ENCODE data around the gene BCL7B. TPM values are rescaled to one million over a fixed set of nuclear protein-coding genes. Genes with fewer than 3 reads are reported as not detected.
"Not testable (repeated sequence)": the region's sequence is repeated elsewhere in the genome, so short reads cannot be mapped to it uniquely, and the experiment has no call there.

Gene BCL7B
- total RNA-seq, 1 experiment from 2014 or later = 57.5 TPM

DNA sequence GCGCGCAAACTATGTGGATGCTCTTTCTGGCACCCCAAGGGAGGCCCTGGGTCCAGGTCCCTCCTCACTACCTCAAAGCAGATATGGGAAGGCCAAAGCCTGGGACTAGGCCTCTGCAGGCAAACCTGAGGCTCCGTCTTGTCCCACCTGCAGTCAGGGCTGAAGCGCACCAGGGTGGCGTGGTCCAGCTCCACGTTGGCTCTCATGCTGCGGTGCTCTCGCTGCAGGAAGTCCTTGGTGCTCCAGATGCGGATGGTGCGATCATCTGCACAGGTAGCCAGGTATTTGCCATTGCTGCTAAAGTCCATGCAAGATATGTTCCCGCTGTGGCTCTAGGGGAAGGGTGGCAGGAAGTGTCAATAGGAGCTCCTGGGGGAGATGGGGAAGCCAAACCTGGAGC lies 16.3 kb upstream of the BCL7B start:
- DNase-seq (ENCODE audit: low spot score) = no peak
- in situ Hi-C loops (cut with HindIII; ENCODE audit: low sequenced_read_pairs) = no loop called here

DNA sequence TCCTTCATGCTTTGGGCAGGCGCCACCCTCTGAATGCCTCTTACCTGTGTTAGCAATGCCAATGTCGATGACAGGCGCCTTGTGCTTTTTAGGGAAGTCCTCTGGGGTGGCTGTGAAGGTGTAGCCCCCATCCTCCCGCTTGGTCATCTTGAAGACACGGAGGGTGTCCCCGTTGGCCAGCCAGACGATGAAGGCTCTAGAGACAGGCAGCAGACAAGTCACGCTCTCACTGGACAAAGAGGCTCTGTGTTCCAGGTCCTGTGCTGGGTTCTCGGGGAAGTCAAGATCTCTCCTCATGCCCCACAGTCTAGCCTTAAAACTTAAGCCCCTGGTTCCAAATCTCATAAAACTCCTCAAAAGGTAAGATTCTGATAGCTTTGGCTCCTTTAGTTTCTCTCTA lies 15.8 kb upstream of the BCL7B start:
- in situ Hi-C loops (cut with HindIII; ENCODE audit: low sequenced_read_pairs) = no loop called here
- DNase-seq (ENCODE audit: low spot score) = no peak

DNA sequence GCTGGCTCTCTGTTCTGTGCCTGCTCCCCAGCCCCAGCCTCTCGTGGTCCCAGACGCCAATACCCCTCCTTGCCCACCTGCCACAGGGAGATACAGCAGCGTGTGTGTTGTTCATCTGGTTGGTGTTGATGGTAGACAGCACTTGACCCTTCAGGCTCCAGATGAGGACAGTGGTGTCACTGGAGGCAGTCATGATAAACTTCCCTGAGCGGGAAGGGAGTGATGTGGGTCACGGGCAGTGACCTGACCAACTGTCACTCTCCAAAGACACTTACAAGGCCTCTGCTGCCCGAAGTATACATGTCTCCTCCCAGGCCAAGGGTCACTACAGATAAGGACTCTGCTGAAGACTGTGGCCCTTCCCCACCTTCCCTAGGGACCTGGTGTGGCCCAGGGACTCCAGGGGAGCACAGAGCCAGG lies 15.3 kb upstream of the BCL7B start:
- in situ Hi-C loops (cut with HindIII; ENCODE audit: low sequenced_read_pairs) = no loop called here
- DNase-seq (ENCODE audit: low spot score) = no peak

DNA sequence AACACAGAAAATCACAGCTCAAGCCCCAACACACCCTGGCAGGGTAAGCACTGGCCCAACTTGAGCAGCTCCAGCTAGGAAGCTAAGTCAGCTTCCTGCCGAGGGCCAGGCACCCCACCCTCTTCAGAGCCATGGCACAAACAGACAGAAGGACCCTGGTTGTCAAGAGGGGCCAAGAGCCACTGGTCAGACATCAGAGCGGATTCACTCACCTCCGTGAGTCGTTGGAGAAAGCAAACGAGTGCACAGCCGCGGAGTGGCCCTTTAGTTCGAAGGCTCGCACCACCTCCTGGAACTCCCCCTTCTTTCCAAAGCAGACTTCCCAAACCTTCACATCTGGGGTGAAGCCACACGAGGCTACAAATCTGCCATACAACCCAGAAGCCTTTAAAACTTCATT lies 13.5 kb upstream of the BCL7B start:
- DNase-seq (ENCODE audit: low spot score) = no peak
- in situ Hi-C loops (cut with HindIII; ENCODE audit: low sequenced_read_pairs) = no loop called here

DNA sequence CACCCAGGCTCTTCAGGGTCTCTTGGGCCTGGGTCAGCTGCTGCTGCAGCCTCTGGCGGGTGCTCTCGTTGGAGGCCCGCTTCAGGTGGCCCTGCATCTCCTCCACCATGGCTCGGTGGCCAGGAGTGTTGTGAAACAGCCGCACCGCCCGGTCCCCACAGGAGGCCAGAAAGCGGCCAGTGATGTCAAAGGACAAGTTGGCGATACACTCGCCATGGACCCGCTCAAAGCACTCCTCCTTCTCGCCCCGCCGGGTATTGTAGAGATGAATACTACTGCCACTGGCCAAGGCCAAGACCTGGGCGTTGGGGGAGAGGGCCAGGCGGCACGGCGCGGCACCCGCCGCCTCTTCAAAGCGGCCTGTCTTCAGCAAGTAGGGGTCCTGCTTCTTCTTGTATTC lies 13.0 kb upstream of the BCL7B start:
- in situ Hi-C loops (cut with HindIII; ENCODE audit: low sequenced_read_pairs) = no loop called here
- DNase-seq (ENCODE audit: low spot score) = no peak

DNA sequence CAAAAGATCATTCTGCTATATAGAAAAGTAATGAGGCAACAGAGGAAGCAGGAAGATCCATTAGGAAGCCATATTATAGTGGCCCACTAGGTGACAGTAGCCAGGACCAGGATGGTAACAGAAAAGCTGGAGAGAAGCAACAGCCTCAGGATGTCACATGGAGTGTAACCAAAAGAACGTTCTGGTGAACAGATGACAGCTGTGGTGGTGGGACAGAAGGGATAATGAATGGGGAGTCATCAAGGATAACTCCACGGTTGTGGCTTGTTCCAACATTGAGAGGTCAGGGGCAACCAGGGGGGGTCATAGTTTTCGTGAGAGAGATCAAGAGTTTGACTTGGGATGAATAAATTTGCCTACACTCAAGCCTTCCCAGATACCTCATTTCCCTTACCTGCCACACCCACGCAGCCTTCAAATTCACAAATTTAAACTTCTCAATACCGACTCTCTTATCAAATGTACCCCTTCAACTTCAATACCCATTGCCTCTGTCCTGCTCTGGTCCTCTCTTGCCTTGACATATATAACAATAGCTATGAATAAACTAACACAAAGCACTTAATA lies 11.6 kb upstream of the BCL7B start:
- in situ Hi-C loops (cut with HindIII; ENCODE audit: low sequenced_read_pairs) = no loop called here
- DNase-seq (ENCODE audit: low spot score) = no peak

DNA sequence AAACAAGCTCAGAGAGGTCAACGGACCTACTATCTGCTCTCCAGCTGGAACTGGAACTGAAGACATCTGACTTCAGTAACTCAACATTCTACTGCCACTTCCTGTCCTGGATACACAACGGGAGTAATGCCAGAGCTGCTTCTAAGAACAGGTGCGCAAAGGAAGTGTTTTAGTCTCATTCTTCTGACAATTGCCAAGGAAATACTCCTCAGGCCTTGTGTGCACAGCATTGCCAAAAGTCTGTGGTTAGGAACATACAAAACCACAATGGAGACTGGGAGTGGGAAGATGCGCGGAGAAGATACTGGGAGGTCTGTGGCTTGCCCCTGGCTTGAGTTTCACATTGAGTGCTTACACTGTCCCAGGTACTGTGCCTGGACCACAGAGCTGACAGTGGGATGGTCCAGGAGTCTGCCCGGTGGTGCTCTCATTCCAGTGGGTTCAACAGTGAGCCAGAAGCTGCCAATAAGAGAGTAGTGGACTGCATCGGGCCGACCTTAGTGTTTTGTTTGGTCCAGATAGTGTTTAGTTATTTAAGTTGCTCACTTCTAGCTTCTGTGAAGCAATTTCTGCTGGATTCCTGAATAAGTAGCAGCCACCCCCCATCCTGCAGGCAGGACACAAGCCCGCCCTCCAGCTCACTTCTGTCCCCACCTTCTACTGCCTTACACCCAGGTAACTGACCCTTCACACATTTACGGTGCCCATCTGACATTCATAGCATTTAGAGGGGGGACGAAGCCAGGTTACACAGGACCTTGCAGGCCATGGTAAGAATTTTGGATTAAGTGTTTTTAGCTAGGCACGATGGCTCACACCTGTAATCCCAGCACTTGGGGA lies 10.6 kb upstream of the BCL7B start:
- in situ Hi-C loops (cut with HindIII; ENCODE audit: low sequenced_read_pairs) = no loop called here
- DNase-seq (ENCODE audit: low spot score) = no peak

DNA sequence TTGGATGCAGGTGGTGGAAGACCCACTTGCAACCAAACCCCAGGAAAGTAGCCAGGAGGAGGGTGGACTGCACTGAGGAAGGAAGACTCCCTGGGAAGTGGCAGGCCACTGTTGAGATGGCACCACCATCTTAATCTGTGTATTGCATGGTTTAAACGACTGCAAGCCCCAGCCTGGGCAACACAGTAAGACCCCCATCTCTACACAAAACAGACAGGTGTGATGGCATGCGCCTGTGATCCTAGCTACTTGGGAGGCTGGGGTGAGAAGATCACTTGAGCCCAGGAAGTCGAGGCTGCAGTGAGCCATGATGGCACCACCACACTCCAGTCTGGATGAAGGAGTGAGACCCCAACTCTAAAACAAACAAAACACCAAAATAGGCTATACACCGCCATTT lies 9.7 kb upstream of the BCL7B start:
- DNase-seq (ENCODE audit: low spot score) = no peak
- in situ Hi-C loops (cut with HindIII; ENCODE audit: low sequenced_read_pairs) = no loop called here

DNA sequence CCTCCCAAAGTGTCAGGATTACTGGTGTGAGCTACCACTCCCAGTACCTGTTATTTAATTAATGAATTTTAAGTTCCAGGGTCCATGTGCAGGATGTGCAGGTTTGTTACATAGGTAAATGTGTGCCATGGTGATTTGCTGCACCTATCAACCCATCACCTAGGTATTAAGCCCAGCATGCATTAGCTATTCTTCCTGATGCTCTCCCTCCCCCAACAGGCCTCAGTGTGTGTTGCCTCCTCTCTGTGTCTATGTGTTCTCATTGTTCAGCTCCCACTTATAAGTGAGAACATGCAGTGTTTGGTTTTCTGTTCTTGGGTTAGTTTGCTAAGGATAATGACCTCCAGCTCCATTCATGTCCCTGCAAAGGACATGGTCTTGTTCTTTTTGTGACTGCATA lies 8.9 kb upstream of the BCL7B start:
- DNase-seq (ENCODE audit: low spot score); in situ Hi-C loops (cut with HindIII; ENCODE audit: low sequenced_read_pairs): not testable (repeated sequence)

DNA sequence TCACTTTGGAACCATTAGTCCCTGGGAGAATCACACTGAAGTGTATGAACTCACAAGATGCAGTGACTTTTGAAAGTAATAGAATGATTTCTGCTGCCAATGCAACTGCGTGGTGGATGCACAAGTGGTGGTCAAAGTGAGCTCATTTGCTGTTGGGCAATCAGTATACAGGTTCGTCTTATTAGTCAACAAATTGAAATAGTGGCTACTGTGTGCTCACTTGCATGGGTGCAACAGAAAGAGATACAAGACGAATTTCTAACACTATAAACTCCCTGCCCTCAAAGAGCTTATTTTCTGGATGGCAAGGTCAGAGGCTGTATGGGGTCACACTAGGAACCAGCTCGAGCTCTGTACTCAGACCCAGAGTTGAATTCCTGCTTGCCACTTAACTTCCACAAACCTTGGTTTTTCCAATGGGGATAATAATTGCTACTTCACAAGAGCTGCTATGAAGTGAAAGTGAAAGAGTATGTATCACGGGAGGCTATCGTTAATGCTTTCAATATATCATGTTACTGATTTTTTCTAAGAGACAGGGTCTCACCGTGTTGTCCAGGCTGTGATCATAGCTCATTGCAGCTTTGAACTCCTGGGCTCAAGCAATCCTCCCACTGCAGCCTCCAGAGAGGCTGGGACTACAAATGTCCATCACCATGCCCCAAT lies 8.3 kb upstream of the BCL7B start:
- DNase-seq (ENCODE audit: low spot score) = no peak
- in situ Hi-C loops (cut with HindIII; ENCODE audit: low sequenced_read_pairs) = no loop called here

DNA sequence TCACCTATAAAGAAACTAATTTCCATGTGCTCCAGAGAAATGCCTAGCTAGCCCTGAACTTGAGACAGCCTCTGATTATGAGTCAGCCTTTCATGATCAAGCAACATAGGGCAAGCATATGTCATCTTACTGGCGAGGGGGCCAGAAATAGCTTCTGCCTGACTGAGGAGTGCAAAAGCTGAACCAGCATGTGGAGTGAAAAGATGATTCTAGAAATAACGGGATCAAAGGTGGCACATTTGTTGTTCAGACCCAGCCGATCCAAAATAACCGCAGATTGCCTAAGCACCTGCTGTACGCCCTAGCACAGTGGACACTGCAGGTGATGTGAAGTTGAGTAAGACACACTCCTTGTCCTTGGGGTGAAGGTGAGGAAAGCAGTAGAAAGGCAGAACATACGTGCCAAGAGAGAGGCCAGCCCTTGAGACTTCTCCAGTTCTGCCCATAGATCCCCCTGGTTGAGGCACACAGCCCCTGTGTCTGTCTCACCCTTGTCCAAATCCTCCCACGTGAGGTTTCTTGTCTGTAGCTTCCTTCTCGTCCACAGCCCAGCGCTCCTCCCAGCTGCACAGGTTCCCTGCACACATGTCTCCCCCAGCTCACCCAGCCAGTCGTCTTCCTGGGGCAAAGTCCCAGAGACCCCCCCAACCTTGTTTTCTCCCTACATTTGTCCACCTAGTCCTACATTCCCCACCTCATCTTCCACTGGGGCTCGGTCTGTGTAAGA lies 2.8 kb upstream of the BCL7B start:
- in situ Hi-C loops (cut with HindIII; ENCODE audit: low sequenced_read_pairs) = no loop called here

DNA sequence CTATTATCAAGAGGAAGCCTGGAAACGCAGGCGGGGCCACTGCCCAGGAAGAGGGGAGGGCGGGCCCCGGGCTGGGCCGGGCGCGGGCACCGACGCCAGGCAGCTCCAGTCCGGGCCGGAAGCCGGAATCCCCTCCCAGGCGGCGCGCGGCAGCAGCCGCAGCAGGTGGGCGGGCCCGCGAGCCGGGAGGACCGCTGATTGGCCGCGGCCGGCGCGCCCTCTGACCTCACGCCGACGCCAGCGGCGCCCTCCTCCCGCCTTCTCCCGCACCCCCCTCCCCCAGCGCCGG lies 438 bp downstream of the BCL7B start:
- peak; percentile 88 for DNase-seq (ENCODE audit: low spot score)
- in situ Hi-C loops (cut with HindIII; ENCODE audit: low sequenced_read_pairs) = no loop called here

More for the DNA sequence above, 2.8 kb upstream of the BCL7B start:
- peak; percentile 24 for DNase-seq (ENCODE audit: low spot score)

DNA sequence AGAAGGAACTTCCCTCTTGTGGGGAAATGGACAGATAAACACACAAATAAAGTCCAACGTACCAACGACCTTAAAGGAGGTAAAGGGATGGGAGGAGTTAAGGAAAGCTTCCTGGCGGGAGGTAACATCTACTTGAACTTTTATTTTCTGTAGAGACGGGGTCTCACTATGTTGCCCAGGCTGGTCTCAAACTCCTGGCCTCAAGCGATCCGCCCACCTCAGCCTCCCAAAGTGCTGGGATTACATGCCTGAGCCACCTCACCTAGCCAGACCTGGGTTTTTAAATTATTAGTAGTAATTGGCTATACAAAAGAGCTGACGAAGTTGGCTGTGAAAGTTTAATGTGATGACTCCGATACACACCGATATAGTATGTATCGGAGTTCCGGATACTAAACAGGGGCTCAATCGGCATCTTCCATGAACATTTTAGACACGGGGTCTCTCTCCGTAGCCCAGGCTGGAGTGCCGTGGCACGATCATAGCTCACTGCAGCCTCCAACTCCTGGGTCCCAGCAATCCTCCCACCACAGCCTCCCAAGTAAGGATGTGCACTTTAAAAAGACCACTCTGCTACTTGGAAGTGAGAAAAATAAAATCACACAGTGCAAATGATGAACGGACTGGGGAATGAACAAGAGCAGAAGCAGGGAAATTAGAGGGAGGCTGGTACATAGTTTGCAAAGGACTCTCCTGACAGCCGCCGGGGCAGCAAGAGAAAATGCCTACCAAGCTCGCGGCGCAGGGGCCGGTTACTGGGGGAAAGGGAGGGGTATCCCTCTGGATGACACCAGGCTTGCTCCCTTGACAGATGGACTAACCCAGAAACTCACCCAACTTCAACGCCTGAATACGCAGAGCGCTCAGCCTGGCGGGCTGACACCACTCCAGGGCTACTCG lies 1.0 kb downstream of the BCL7B start:
- in situ Hi-C loops (cut with HindIII; ENCODE audit: low sequenced_read_pairs) = no loop called here
- peak; percentile 8 for DNase-seq (ENCODE audit: low spot score)

DNA sequence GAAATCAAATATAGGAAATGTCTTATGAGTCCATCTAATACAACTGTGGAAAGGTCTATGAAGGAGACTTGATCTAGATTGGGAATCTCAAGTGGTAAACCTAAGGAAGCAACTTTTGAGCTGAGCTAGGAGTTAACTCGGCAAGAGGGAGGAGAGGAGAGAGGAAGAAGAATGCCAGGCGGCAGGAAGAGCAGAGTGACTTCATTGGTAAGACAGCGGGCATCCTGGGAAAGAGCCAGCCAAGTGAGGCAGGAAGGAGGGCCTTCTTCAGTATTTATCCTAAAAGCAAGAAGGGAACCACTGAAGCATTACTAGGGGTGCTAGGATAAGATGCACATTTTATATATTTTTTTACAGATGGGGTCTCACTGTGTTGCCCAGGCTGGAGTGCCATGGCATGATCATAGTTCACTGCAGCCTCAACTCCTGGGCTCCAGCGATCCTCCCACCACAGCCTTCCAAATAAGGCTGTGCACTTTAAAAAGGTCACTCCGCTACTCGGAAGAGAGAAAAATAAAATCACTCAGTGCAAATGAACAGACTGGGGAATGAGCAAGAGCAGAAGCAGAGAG lies 2.0 kb downstream of the BCL7B start:
- DNase-seq (ENCODE audit: low spot score) = peak; percentile 8

DNA sequence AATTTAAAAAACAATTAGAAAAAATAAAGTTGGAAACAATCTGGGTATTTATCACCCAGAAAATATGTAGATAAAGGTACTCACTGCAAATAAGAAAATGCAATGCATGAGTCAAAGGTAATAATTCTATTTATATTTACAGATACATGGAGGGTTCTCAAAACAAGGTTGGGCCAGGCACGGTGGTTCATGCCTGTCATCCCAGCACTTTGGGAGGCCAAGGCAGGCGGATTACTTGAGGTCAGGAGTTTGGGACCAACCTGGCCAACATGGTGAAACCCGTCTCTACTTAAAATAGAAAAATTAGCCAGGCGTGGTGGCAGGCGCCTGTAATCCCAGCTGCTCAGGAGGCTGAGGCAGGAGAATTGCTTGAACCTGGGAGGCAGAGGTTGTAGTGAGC lies 7.4 kb downstream of the BCL7B start:
- DNase-seq (ENCODE audit: low spot score); in situ Hi-C loops (cut with HindIII; ENCODE audit: low sequenced_read_pairs): not testable (repeated sequence)

More for the DNA sequence above, 2.0 kb downstream of the BCL7B start:
- in situ Hi-C loops (cut with HindIII; ENCODE audit: low sequenced_read_pairs) = no loop called here

DNA sequence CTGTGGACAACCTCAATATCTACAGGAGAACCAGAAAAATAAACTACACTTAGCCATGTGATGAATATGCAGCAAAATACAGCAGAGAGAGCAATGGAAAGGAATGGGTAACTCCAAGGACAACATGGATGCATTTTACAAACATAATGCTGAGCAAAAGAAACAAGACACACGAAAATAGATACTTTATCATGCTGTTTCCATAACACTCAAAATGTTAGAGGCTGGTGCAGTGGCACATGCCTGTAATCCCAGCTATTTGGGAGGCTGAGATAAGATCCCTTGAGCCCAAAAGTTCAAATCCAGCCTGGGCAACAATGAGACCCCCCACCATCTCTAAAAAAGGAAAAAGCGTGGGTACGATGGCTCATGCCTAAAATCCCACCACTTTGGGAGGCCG lies 8.3 kb downstream of the BCL7B start:
- no peak for DNase-seq (ENCODE audit: low spot score)
- in situ Hi-C loops (cut with HindIII; ENCODE audit: low sequenced_read_pairs) = no loop called here

DNA sequence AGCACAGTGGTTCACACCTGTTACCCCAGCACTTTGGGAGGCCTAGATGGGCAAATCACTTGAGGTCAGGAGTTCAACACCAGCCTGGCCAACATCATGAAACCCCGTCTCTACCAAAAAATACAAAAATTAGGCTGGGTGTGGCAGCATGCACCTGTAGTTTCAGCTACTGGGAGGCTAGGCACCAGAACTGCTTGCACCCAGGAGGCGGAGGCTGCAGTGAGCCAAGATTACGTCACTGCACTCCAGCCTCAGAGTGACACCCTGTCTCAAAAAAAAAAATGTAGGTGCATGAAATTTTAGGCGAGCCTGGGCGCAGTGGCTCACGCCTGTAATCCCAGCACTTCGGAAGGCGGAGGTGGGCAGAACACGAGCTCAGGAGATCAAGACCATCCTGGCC lies 9.6 kb downstream of the BCL7B start:
- in situ Hi-C loops (cut with HindIII; ENCODE audit: low sequenced_read_pairs) = no loop called here
- DNase-seq (ENCODE audit: low spot score) = no peak

DNA sequence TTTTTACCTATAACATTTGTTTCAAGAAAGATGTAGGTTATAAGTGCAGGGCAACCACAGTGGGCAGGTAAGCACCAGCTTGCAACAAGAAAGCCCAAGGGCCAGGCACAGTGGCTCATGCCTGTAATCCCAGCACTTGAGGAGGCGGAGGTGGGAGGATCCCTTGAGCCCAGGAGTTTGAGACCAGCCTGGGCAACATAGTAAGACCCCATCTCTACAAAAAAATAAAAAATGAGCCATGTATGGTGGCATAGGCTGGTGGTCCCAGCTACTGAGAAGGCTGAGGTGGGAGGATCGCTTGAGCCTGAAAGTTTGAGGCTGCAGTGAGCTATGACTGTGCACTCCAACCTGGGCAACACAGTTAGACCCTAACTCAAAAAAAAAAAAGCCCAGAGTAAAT lies 12.8 kb downstream of the BCL7B start:
- in situ Hi-C loops (cut with HindIII; ENCODE audit: low sequenced_read_pairs) = no loop called here
- no peak for DNase-seq (ENCODE audit: low spot score)

DNA sequence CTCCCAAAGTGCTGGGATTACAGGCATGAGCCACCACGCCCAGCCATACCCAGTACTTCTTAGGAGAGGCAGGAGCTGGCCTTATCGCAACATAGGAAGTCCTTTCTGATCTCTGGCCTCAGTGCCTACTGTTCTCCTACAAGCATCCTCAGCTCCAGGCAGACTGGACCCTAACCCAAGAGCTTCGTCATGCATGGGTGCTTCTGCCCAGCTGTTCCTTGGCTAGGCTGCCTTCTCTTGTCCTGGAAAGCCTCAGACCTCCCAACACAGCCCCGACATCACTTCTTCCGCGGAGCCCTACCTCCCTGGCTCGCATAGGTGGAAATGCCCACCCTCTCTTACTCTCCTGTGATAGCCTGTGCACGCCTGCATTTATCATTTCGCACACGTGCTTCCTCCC lies 15.8 kb downstream of the BCL7B start:
- in situ Hi-C loops (cut with HindIII; ENCODE audit: low sequenced_read_pairs) = no loop called here
- DNase-seq (ENCODE audit: low spot score) = no peak
